GM18520 (cell line): ENCODE results near the gene POLDIP2.

ENCODE experiments used
- ATAC-seq: cut with Tn5 transposase; IDR thresholded peaks from one replicate; pipeline ENCODE4 v1.9.1; 2021; ENCODE audit not compliant: unreplicated experiment

The POLDIP2 gene

DNA sequence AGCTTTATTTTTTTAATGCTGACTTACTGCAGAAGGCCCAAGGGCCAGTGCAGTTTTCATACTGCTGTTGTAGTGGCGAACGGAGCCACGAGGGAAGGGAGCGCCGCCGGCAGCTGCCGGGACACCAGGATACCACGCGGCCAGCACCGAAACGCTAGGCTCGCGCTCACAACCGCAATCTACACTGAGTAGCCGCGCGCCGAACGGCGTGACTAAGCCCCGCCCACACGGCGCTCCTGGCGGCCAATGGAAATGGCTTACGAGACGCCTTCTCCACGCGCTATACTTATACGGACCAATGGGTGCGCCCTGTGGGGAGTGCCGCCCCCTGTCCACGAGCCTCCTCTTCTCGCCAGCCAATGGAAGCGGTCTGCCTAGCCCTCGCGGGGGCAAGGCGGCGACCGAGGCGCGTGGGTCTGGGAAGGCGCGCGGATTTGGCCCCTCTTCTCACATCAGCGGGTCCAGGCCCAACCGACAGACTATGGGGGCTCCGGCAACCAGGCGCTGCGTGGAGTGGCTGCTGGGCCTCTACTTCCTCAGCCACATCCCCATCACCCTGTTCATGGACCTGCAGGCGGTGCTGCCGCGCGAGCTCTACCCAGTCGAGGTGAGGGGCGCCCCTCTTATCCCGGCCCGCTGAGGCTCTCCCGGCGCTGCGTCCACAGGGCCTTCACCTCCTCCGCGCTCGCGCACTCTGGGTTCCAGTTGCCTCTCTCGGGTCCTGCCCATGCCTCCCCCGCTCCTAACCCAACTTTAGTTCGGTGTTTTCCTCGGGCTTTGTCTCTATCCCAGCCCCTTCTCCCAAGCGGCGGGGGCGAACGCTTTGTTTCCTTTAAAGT is 38.3 kb downstream of the POLDIP2 start, which contains the start of gene TMEM97:
Gene TMEM97, plus strand, starts transcription at position 442 of the 839 bp plus-strand sequence. Its CDS starts 40 bp downstream, at position 482.
- peak; percentile 95 for ATAC-seq

DNA sequence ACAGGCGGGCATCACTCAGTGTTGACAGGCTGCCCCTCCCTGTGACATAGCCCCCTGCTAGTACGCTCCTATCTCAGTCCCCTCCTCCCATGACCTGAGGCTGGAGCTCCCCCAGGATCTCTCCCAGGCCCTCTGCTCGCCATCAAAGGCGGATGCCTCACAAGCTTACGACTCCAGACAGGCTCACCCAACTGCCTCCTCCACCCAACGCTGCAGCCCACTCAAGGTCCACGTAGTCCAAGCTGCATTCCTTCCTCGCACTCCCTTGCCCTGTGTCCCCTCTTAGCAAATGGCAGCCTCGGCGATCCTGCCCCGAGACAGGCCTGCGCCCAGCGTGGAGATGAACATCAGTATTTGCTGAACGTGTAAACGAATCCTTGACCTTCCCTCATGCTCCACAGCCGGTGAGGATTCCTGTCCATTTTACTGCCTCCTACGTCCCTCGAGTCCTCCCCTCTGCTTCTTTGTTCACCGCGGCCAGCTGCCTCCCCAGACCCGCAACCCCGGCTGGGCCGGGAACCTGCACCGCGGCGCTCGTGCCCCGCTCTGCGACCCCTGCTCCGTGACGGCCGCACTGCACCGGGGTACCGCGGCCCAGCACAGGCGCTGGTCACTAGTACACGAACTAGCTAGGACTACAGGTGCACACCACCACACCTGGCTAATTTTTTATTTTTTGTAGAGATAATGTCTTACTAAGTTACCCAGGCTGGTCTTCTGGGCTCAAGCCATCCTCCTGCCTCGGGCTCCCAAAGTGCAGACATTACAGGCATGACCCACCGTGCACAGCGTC is 39.2 kb downstream of the POLDIP2 start:
- ATAC-seq: no peak

DNA sequence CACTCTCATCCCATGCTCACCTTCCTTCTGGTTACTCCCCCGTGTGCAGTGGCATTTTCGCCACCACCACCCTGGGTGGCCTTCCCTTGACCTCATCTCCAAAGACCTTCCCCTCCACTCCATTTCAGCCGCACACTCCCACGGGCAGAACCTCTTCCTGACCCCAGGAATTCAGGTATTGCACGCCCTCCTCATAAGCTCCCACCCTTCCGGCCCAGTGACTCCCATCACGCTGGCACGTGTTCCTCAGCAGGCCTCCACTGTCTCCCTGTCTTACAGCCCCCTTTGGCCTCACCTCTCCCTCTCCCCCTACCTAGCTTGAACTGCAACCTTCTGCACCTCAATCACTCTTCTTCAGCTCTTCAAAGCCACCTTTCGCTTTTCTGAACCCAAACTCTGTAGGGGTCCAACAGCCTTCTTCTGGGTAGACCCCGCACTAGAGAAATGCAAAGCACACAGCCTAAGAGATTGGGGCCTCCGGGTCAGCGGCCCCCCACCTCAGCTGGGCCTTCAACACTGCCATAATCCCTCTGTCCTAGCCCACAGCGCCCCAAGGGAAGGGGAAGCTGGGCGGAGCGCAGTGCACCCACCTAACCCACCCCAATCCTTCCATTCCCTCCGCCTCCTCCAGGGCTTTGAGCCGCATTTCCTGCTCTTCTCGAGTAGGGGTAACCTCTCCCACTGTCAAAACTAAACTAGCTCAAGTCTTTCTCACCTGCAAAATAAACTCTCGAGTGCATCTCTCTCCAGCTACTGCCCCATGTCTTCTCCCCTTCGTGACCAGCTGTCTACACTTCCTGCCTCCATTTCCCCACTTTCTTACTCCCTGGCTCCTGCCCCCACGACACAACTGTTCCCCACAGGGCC is 40.0 kb downstream of the POLDIP2 start:
- ATAC-seq: no peak

DNA sequence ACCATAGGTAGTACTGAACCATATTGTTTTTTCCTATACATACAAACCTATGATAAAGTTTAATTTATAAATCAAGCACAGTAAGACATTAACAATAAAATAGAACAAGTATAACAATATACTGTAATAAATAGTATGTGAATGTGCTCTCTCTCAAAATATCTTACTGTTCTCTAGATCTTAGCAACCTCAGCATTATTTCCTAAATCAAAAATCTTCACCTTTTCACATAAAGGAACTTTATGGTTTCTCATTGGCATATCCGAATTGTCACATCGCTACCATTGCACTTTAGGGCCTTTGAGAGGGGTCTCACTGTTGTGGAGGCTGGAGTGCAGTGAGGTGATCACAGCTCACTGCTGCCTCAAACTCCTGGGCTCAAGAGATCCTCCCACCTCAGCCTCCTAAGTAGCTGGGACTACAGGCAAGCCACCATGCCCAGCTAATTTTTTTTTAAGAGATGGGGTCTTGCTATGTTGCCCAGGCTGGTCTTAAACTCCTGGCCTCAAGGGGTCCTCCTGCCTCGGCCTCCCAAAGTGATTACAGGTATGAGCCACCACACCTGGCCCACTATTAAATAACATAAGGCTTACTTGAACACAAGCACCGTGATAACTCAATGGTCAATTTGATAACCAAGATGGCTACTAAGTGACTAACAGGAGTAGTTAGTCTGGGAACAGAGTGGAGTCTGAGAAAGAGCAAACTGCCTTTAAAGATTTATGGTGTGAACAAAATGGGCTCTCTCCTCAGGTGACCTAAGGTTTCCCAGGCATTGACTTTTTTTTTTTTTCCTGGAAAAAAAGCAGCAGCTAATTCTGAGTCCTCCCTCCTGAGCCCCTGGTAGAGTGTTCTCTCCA is 41.3 kb downstream of the POLDIP2 start:
- no peak for ATAC-seq

DNA sequence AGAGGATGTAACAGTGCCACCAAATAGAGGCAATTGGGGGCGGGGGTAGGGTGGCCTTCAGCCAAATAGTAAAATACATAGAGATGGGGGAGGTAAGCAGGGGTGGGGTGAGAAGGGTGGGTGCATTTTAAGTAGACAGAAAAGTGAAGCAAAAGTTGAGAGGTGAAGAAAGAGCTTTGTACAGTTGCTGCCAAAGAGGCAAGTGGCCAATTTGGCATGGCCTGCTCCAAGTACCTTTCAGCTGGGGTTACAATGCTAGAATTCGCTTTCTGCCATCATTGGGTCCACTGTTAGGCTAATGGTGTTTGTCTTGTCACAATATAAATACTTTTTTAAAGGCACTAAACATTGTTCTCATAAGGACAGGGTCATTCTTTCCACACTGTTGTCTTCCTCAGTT is 43.5 kb downstream of the POLDIP2 start:
- no peak for ATAC-seq

DNA sequence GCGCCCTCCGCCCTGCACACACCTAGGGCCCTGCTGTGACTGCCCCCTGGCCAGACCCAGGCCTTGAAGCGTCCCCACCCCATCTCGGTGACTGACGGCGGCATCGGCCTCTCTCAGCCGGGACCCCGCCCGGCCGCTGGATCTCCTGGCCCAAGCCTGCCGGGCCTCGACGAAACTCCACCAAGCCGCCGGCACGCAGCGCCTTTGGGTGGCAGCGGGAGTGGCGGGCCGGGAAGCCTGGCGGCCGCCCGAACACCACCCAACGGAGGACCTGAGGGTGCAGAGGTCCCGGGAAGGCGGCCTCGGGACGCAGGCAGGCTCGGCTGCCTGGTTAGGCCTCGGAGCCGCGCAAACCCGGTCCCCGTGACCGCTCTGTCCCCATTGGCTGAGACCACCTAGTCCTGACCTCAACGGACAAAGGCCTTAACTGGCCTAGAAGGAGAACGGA is 50.3 kb downstream of the POLDIP2 start:
- ATAC-seq: no peak

DNA sequence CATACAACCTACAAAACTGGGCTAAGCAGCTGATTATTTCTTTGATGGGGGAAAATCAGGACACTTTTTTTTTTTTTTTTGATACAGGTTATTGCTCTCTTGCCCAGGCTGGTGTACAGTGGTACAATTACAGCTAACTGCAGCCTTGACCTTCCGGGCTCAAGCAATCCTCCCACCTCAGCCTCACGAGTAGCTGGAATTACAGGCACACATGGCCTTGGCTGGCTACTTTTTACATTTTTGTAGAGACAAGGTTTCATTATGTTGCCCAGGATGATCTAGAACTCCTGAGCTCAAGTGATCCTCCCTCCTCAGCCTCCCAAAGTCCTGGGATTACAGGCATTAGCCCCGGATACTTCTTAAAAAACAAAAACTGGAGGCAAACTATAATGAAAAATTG is 58.9 kb downstream of the POLDIP2 start:
- ATAC-seq: no peak
